ENCODE data around the gene ERI3. TPM values are rescaled to one million over a fixed set of nuclear protein-coding genes. Genes with fewer than 3 reads are reported as not detected.

ERI3 gene
- total and polyA plus RNA-seq, 2 donors from 2014 or later: 60.4 to 126 TPM

DNA sequence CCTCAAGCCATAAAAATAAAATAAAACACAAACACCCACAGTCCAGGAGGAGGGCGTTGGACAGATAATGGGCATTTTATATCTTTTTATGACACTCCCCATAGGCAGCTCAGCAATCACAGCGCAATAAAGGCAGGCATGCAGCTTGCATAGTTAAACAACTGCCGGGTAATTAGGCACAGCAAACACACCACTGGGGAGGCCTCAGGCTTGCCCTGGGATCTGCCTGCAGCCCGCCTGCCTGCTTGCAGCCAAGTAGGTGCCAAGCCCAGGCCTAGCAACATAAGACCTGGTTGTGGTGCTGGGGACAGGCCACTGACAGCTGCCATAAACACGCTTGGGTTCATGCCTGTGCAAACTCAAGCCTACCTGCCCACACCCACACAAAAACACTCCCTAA is 87.6 kb downstream of the ERI3 start:
- H3K27ac ChIP-seq (ENCODE audit: low read depth in 2 of 2, low read length in 2 of 2): no peak overlapping the region
- DNase-seq (no peak), FAIRE-seq (no peak)
- intact Hi-C loops (cut with DNase I): no loop called here
- no peaks in the 10 kb centered on the region for H3K4me1 ChIP-seq (ENCODE audit: control insufficient read depth in 2 of 3, insufficient read depth in 2 of 3, low read depth in 1 of 3, low read length in 3 of 3)
- no peaks in the 10 kb centered on the region for H3K27me3 ChIP-seq (ENCODE audit: control insufficient read depth, insufficient read depth, low read length)
- no peak overlapping the region for H3K9ac ChIP-seq (ENCODE audit: low read length in 3 of 3)
- no peak overlapping the region for H3K4me3 ChIP-seq (ENCODE audit: low read length in 3 of 3)
- TF ChIP-seq, protein P1, sequence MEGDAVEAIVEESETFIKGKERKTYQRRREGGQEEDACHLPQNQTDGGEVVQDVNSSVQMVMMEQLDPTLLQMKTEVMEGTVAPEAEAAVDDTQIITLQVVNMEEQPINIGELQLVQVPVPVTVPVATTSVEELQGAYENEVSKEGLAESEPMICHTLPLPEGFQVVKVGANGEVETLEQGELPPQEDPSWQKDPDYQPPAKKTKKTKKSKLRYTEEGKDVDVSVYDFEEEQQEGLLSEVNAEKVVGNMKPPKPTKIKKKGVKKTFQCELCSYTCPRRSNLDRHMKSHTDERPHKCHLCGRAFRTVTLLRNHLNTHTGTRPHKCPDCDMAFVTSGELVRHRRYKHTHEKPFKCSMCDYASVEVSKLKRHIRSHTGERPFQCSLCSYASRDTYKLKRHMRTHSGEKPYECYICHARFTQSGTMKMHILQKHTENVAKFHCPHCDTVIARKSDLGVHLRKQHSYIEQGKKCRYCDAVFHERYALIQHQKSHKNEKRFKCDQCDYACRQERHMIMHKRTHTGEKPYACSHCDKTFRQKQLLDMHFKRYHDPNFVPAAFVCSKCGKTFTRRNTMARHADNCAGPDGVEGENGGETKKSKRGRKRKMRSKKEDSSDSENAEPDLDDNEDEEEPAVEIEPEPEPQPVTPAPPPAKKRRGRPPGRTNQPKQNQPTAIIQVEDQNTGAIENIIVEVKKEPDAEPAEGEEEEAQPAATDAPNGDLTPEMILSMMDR (IDR thresholded peaks at IDR 0.05; ENCODE audit: borderline replicate concordance, extremely low read depth, insufficient read depth): no peak
- peaks cover 0 to 4% (median 0%) of the 10 kb centered on the region in 3 donors for H3K36me3 ChIP-seq (ENCODE audit: control insufficient read depth in 2 of 3, insufficient read depth in 3 of 3, low read length in 3 of 3)
- H3K9me3 ChIP-seq (ENCODE audit: control insufficient read depth in 2 of 3, insufficient read depth in 1 of 3, low read length in 3 of 3): no peaks in the 10 kb centered on the region

DNA sequence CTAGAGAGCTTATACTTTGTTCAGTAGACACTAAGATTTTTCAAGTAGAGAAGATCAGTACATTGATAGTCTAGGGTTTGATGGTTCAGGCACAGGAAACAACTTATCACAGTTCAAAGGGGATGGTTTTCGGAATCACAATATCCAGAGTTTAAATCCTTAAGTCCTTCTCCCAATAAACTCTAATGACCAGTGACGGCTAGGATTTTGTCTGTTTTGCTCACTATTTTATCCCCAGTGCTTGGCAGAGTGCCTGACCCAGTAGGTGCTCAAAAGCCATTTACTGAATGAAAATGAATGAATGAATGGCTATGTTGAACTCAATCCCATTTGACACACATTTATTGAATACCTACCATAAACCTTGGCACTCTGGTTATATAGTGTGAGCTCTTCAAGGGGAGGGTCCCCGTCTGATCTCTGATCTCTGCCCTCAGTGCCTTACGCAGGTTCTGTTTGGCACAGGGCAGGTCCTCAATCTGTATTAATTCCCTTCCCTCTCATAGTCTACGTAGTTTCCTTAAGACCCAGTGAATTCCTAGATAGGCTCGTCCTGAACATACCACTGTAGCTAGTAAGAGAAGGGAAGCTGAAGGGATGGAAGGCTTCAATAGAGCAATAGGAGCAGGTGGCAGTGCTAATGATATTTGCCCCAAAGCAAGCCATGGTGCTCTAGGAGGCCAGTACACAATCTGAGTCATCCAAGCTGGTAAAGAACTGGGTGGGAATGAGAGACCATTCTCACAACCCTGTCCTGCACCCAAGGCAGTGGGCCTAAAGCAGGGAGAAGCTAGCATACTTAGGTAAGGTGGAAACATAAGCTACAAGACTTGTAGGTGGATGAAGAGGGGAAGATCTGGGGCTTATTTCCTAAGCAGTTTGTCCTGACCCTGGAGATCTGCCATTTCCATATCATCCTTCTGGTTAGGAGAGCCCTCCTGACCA is 88.4 kb downstream of the ERI3 start:
- no peak for FAIRE-seq
- Histone ChIP-seq H3K9ac (ENCODE audit: low read length in 3 of 3) (no peak overlapping the region), H3K27ac (ENCODE audit: low read depth in 2 of 2, low read length in 2 of 2) (no peak overlapping the region), H3K36me3 (ENCODE audit: control insufficient read depth in 2 of 3, insufficient read depth in 3 of 3, low read length in 3 of 3) (peaks cover 0 to 4% (median 0%) of the 10 kb centered on the region in 3 donors), H3K27me3 (ENCODE audit: control insufficient read depth, insufficient read depth, low read length) (no peaks in the 10 kb centered on the region), H3K4me3 (ENCODE audit: low read length in 3 of 3) (no peak overlapping the region), H3K4me1 (ENCODE audit: control insufficient read depth in 2 of 3, insufficient read depth in 2 of 3, low read depth in 1 of 3, low read length in 3 of 3) (no peaks in the 10 kb centered on the region), H3K9me3 (ENCODE audit: control insufficient read depth in 2 of 3, insufficient read depth in 1 of 3, low read length in 3 of 3) (no peaks in the 10 kb centered on the region)
- TF ChIP-seq, protein P1 (IDR thresholded peaks at IDR 0.05; ENCODE audit: borderline replicate concordance, extremely low read depth, insufficient read depth): no peak
- intact Hi-C loops (cut with DNase I): no loop called here
- no peak for DNase-seq

DNA sequence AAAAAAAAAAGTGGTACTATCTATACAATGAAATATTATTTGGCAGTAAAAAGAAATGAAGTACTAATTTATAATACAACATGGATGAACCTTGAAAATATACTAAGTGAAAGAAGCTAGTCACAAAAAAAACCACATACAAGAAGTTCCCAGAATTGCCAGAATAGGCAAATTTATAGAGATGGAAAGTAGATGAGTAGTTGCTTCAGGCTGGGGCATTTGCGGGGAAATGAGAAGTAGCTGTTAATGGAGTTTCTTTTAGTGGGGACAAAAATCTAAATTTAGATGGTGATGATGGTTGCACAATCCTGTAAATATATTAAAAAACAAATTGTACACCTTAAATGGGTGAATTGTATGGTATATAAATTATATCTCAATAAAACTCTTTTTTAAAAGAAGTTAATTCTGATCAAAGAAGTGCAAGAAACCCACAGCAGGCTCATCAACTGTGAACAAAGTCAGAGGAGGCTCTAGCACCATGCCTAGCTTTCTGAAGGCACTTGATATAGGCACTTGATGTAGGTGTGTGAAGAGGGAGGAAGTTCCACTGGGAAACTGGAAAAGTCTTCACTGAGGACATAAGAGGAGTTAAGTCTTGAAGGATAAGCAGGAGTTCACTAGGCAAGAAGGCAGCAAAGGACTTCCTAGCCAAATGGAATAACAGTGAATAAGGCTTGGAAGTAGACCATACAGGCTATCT is 89.2 kb downstream of the ERI3 start:
- Histone ChIP-seq H3K9ac (ENCODE audit: low read length in 3 of 3) (no peak overlapping the region), H3K27ac (ENCODE audit: low read depth in 2 of 2, low read length in 2 of 2) (no peak overlapping the region), H3K4me3 (ENCODE audit: low read length in 3 of 3) (no peak overlapping the region), H3K36me3 (ENCODE audit: control insufficient read depth in 2 of 3, insufficient read depth in 3 of 3, low read length in 3 of 3) (peaks cover 0 to 4% (median 0%) of the 10 kb centered on the region in 3 donors), H3K4me1 (ENCODE audit: control insufficient read depth in 2 of 3, insufficient read depth in 2 of 3, low read depth in 1 of 3, low read length in 3 of 3) (no peaks in the 10 kb centered on the region), H3K27me3 (ENCODE audit: control insufficient read depth, insufficient read depth, low read length) (no peaks in the 10 kb centered on the region), H3K9me3 (ENCODE audit: control insufficient read depth in 2 of 3, insufficient read depth in 1 of 3, low read length in 3 of 3) (no peaks in the 10 kb centered on the region)
- no peak for FAIRE-seq
- DNase-seq: no peak
- intact Hi-C loops (cut with DNase I): no loop called here
- TF ChIP-seq, protein P1 (IDR thresholded peaks at IDR 0.05; ENCODE audit: borderline replicate concordance, extremely low read depth, insufficient read depth): no peak

Data from kidney (tissue), 14 donors.